NOMO-1 treated with dmso at 0.1 percent for 144 hours (cell line): ENCODE data around the gene CXCL1.

Experiments
- DNase-seq: peaks from one replicate; lab custom pipeline; 2025; ENCODE audit not compliant: unreplicated experiment; lab: John Stamatoyannopoulos, UW

Gene CXCL1

GRCh38 chr4:73851293-73851692, 17.9 kb upstream of the CXCL1 start:
- no peak for DNase-seq

- no peak for DNase-seq
These were observed 16.4 kb upstream of the CXCL1 start for GRCh38 chr4:73852771-73853170.

GRCh38 chr4:73853246-73853704, 15.9 kb upstream of the CXCL1 start, which contains the start of gene PF4V1:
Gene PF4V1 (plus strand): TSS chr4:73853296. CDS start chr4:73853363, 67 bp downstream.
- DNase-seq, result no peak

GRCh38 chr4:73853718-73854473, 15.3 kb upstream of the CXCL1 start:
- DNase-seq, result no peak

GRCh38 chr4:73855406-73855805, 13.8 kb upstream of the CXCL1 start:
- no peak for DNase-seq

- DNase-seq, result no peak
These were observed 12.7 kb upstream of the CXCL1 start for GRCh38 chr4:73856518-73856917.

GRCh38 chr4:73859614-73860088, 9.5 kb upstream of the CXCL1 start:
- no peak for DNase-seq

- no peak for DNase-seq
These were observed 9.0 kb upstream of the CXCL1 start for GRCh38 chr4:73860181-73860580.

GRCh38 chr4:73860917-73861316, 8.3 kb upstream of the CXCL1 start:
- no peak for DNase-seq

- DNase-seq, result no peak
These were observed 6.9 kb upstream of the CXCL1 start for GRCh38 chr4:73862322-73862721.

- no peak for DNase-seq
These were observed 4.8 kb upstream of the CXCL1 start for GRCh38 chr4:73864365-73864764.

GRCh38 chr4:73864961-73865360, 4.2 kb upstream of the CXCL1 start:
- no peak for DNase-seq

- no peak for DNase-seq
These were observed 3.6 kb upstream of the CXCL1 start for GRCh38 chr4:73865431-73866096.

GRCh38 chr4:73866246-73866645, 2.9 kb upstream of the CXCL1 start:
- no peak for DNase-seq

- no peak for DNase-seq
These were observed 1.4 kb upstream of the CXCL1 start for GRCh38 chr4:73867783-73868182.

- no peak for DNase-seq
These were observed 725 bp upstream of the CXCL1 start for GRCh38 chr4:73868206-73869129.

GRCh38 chr4:73870260-73870659, 1.1 kb downstream of the CXCL1 start:
- DNase-seq, result no peak

- no peak for DNase-seq
These were observed 1.6 kb downstream of the CXCL1 start for GRCh38 chr4:73870768-73871167.

- no peak for DNase-seq
These were observed 2.5 kb downstream of the CXCL1 start for GRCh38 chr4:73871511-73872310.

- DNase-seq, result peak; percentile 44
These were observed 3.3 kb downstream of the CXCL1 start for GRCh38 chr4:73872316-73873108.
